B cell (primary cell): Measurements from ENCODE around the gene KRTAP10-2. TPM values are rescaled to one million over a fixed set of nuclear protein-coding genes. Genes with fewer than 3 reads are reported as not detected.

Experiments used
- ATAC-seq: fragments of 200-7000 bp; cut with Tn5 transposase; one replicate; pipeline ENCODE4 v1.10.0; 2021; ENCODE audit warnings: low read depth, mild to moderate bottlenecking, moderate number of reproducible peaks, moderate library complexity
- CTCF ChIA-PET: fragments of 350-600 bp; sonication (Branson Sonifier 250); formaldehyde crosslinking; loops from one replicate; lab custom pipeline; 2021; ENCODE audit warnings: antibody characterized with exemption, inconsistent platforms; lab: Charles Lee
- POLR2A ChIA-PET: fragments of 350-600 bp; sonication (Branson Sonifier 250); formaldehyde crosslinking; loops from one replicate; lab custom pipeline; 2021; ENCODE audit warnings: antibody characterized with exemption; lab: Charles Lee
- DNase-seq: peaks from one replicate; pipeline ENCODE4 v3.0.0; 2013
- H2AFZ ChIP-seq: 2 replicates; pipeline ENCODE4 v1.6.1; 2012; ENCODE audit warnings: mild to moderate bottlenecking, low read depth, low read length; ENCODE audit not compliant: insufficient read depth, poor library complexity, severe bottlenecking
- H3K27ac ChIP-seq, 2 donors: 1 replicate in 1 of 2; 2 replicates in 1 of 2; pipeline ENCODE4 v1.5.1; 2012 to 2013; ENCODE audit warnings: low read length in 2 of 2, mild to moderate bottlenecking in 2 of 2, moderate library complexity in 1 of 2
- H3K27me3 ChIP-seq, 4 experiments: fragments of 200-600 bp in 1 of 4; sonication (generic) in 1 of 4; replicated peaks in 1 of 4; 1 replicate in 2 of 4; 2 replicates in 2 of 4; pipeline versions ENCODE4 v1.6.1 to v1.7.0; 2013 to 2016; ENCODE audit warnings: low read length in 3 of 4, mild to moderate bottlenecking in 2 of 4, mixed read lengths in 1 of 4, moderate library complexity in 1 of 4; ENCODE audit not compliant: insufficient read depth in 4 of 4, control insufficient read depth in 3 of 4; ENCODE audit errors: control extremely low read depth in 1 of 4
- H3K36me3 ChIP-seq, 2 experiments: replicated peaks in 1 of 2; 1 replicate in 1 of 2; 2 replicates in 1 of 2; pipeline versions ENCODE4 v1.6.1 to v1.7.1; 2013; ENCODE audit warnings: low read length in 1 of 2; ENCODE audit not compliant: insufficient read depth in 2 of 2, control insufficient read depth in 1 of 2; ENCODE audit errors: control extremely low read depth in 1 of 2, extremely low read depth in 1 of 2
- H3K4me1 ChIP-seq, 2 donors: fragments of 200-600 bp in 1 of 2; sonication (generic) in 1 of 2; 1 replicate in 1 of 2; 2 replicates in 1 of 2; pipeline versions ENCODE4 v1.5.1 to v1.6.1; 2013 to 2017; ENCODE audit warnings: low read length in 2 of 2; ENCODE audit not compliant: control insufficient read depth in 2 of 2, insufficient read depth in 2 of 2
- H3K4me2 ChIP-seq: replicated peaks from 2 replicates; pipeline ENCODE3; 2012; ENCODE audit warnings: mild to moderate bottlenecking, low read depth, low read length; ENCODE audit not compliant: poor library complexity, severe bottlenecking
- H3K4me3 ChIP-seq, 5 experiments: fragments of 200-600 bp in 1 of 5; sonication (generic) in 1 of 5; 1 replicate in 3 of 5; 2 replicates in 2 of 5; pipeline versions ENCODE4 v1.5.1 to v1.7.0; 2011 to 2016; ENCODE audit warnings: low read length in 4 of 5, mild to moderate bottlenecking in 4 of 5, low read depth in 2 of 5, control low read depth in 1 of 5, moderate library complexity in 1 of 5; ENCODE audit not compliant: insufficient read depth in 1 of 5; ENCODE audit errors: control extremely low read depth in 1 of 5, extremely low read depth in 1 of 5
- H3K79me2 ChIP-seq: fragments of 200-600 bp; sonication (generic); one replicate; pipeline ENCODE4 v1.6.0; 2016; ENCODE audit warnings: low read length; ENCODE audit not compliant: control insufficient read depth, insufficient read depth
- H3K9ac ChIP-seq: fragments of 200-600 bp; sonication (generic); 2 replicates; pipeline ENCODE4 v1.6.1; 2017; ENCODE audit warnings: mild to moderate bottlenecking, low read length, moderate library complexity
- H3K9me3 ChIP-seq, 3 donors: one replicate each; pipeline versions ENCODE4 v1.6.1 to v1.7.1; 2013; ENCODE audit warnings: low read length in 2 of 3; ENCODE audit not compliant: control insufficient read depth in 2 of 3, insufficient read depth in 1 of 3; ENCODE audit errors: control extremely low read depth in 1 of 3
- H4K20me1 ChIP-seq: 2 replicates; pipeline ENCODE4 v1.6.0; 2012; ENCODE audit warnings: mild to moderate bottlenecking, low read length; ENCODE audit not compliant: insufficient read depth, control insufficient read depth, poor library complexity, severe bottlenecking
- H3K27ac Mint-ChIP-seq: one replicate; pipeline ENCODE4 v1.8.0; 2021; ENCODE audit warnings: mixed read lengths
- H3K27me3 Mint-ChIP-seq: one replicate; pipeline ENCODE4 v1.8.0; 2021; ENCODE audit warnings: mixed read lengths
- H3K4me1 Mint-ChIP-seq: one replicate; pipeline ENCODE4 v1.8.0; 2021; ENCODE audit warnings: mixed read lengths
- H3K4me3 Mint-ChIP-seq: one replicate; pipeline ENCODE4 v1.8.0; 2021; ENCODE audit warnings: mixed read lengths
- H3K9me3 Mint-ChIP-seq: one replicate; pipeline ENCODE4 v1.8.0; 2022; ENCODE audit warnings: mixed read lengths; ENCODE audit not compliant: insufficient read depth
- CTCF ChIP-seq: fragments of 200-600 bp; IDR thresholded peaks from one replicate; pipeline ENCODE4 v1.8.0; 2022; ENCODE audit warnings: antibody characterized with exemption, mild to moderate bottlenecking
- EZH2 ChIP-seq: IDR thresholded peaks from 2 replicates; pipeline ENCODE4 v1.6.1; 2012; ENCODE audit warnings: borderline replicate concordance, low read depth, mild to moderate bottlenecking, moderate library complexity, low read length; ENCODE audit not compliant: insufficient read depth, poor library complexity, severe bottlenecking
- WGBS: methylation state at CpG from one replicate; pipeline ENCODE4 v1.1.5; 2013; ENCODE audit warnings: missing lambda C conversion rate; ENCODE audit not compliant: insufficient coverage; 5-methylcytosine and 5-hydroxymethylcytosine counted together
- intact Hi-C: fragments of 100-400 bp; cut with micrococcal nuclease; formaldehyde crosslinking; loops from one replicate; pipeline ENCODE4 v1.10.0; 2022
- polyA plus RNA-seq: library from polyadenylated mRNA; depleted of rRNA; stranded (reverse); fragments of >200 nt; gene quantifications from 2 replicates; pipeline ENCODE4 v1.2.3, GENCODE V29; 2012
- total RNA-seq, 2 donors: library from RNA; stranded (reverse); fragments of 120-200 nt in 1 of 2; gene quantifications; 1 replicate in 1 of 2; 2 replicates in 1 of 2; pipeline versions ENCODE4 v1.2.3 to v1.2.4, GENCODE V29; 2013 to 2022

KRTAP10-2 gene
- total and polyA plus RNA-seq, 2 donors (not counting 1 experiment from before 2014, with no cell fraction given), result not detected

- H3K27ac ChIP-seq, result no peak overlapping the region
- DNase-seq (no peak), ATAC-seq (no peak)
- no peak overlapping the region for H3K9ac ChIP-seq
- ChIA-PET CTCF (no interaction called here), POLR2A (no interaction called here)
- H3K79me2 ChIP-seq, result no peaks in the 10 kb centered on the region
- H3K9me3 ChIP-seq, result no peaks in the 10 kb centered on the region
- H2AFZ ChIP-seq, result no peak overlapping the region
- no peaks in the 10 kb centered on the region for H3K4me1 ChIP-seq
- H3K4me1 Mint-ChIP-seq, result no peaks in the 10 kb centered on the region
- peaks cover 0 to 5% (median 0%) of the 10 kb centered on the region in 4 experiments for H3K27me3 ChIP-seq
- no peak for TF ChIP-seq EZH2
- no peak for TF ChIP-seq CTCF
- H3K4me3 Mint-ChIP-seq, result no peak overlapping the region
- H3K9me3 Mint-ChIP-seq, result no peaks in the 10 kb centered on the region
- intact Hi-C loops, result no loop called here
- no peak overlapping the region for H3K4me3 ChIP-seq
- no peaks in the 10 kb centered on the region for H3K36me3 ChIP-seq
- H3K4me2 ChIP-seq, result no peak overlapping the region
- H3K27ac Mint-ChIP-seq, result no peak overlapping the region
- no peaks in the 10 kb centered on the region for H4K20me1 ChIP-seq
- 58% methylated on average over 1 of the region's 1 CpG for WGBS
- H3K27me3 Mint-ChIP-seq, result peaks cover 4% of the 10 kb centered on the region
These were observed 27.5 kb downstream of the KRTAP10-2 start for GRCh38 chr21:44523567-44524413.

- Histone ChIP-seq H4K20me1 (no peaks in the 10 kb centered on the region), H3K4me1 (no peaks in the 10 kb centered on the region), H3K9me3 (no peaks in the 10 kb centered on the region), H3K36me3 (no peaks in the 10 kb centered on the region), H3K79me2 (no peaks in the 10 kb centered on the region), H2AFZ (no peak overlapping the region), H3K27ac (no peak overlapping the region), H3K27me3 (peaks cover 0 to 5% (median 0%) of the 10 kb centered on the region in 4 experiments), H3K9ac (no peak overlapping the region), H3K4me2 (no peak overlapping the region), H3K4me3 (no peak overlapping the region)
- ChIA-PET CTCF (no interaction called here), POLR2A (no interaction called here)
- intact Hi-C loops, result no loop called here
- ATAC-seq (no peak), DNase-seq (no peak)
- TF ChIP-seq EZH2 (no peak), CTCF (no peak)
- Mint-ChIP-seq H3K27me3 (peaks cover 4% of the 10 kb centered on the region), H3K27ac (no peak overlapping the region), H3K4me1 (no peaks in the 10 kb centered on the region), H3K9me3 (no peaks in the 10 kb centered on the region), H3K4me3 (no peak overlapping the region)
- 88% methylated on average over 1 of the region's 1 CpG for WGBS
These were observed 28.5 kb downstream of the KRTAP10-2 start for GRCh38 chr21:44522753-44523204.
